Activated gamma-delta T cell treated with Interleukin-2 at 50 U/mL for 16 hours (primary cell): ENCODE results near the gene AACS.

Source experiments
- DNase-seq: peaks from one replicate; pipeline ENCODE4 v3.0.0-alpha.2; 2020

The AACS gene

GRCh38 chr12:125187148-125187745 is 122.0 kb downstream of the AACS start:
- DNase-seq, result no peak

GRCh38 chr12:125187780-125188741 is 122.8 kb downstream of the AACS start:
- no peak for DNase-seq

- DNase-seq, result no peak
Measured at GRCh38 chr12:125189015-125189414, 123.8 kb downstream of the AACS start.

GRCh38 chr12:125189502-125189901 is 124.3 kb downstream of the AACS start:
- DNase-seq, result no peak

GRCh38 chr12:125191361-125192087 is 126.3 kb downstream of the AACS start:
- DNase-seq, result no peak

- no peak for DNase-seq
Measured at GRCh38 chr12:125192690-125193221, 127.5 kb downstream of the AACS start.
